Endothelial cell (in vitro differentiated cells): ENCODE measurements around the gene NDUFB7. TPM values are rescaled to one million over a fixed set of nuclear protein-coding genes. Genes with fewer than 3 reads are reported as not detected.

Experiments used
- DNase-seq: peaks from one replicate; pipeline ENCODE4 v3.0.0; 2021; ENCODE audit warnings: low spot score
- H3K27ac Mint-ChIP-seq: one replicate; pipeline ENCODE4 v1.8.0; 2021; ENCODE audit warnings: mixed read lengths, inconsistent platforms; ENCODE audit not compliant: unreplicated experiment
- H3K27me3 Mint-ChIP-seq: one replicate; pipeline ENCODE4 v1.8.0; 2021; ENCODE audit warnings: mild to moderate bottlenecking, moderate library complexity, mixed read lengths, inconsistent platforms; ENCODE audit not compliant: unreplicated experiment
- H3K36me3 Mint-ChIP-seq: one replicate; pipeline ENCODE4 v1.8.0; 2021; ENCODE audit warnings: mild to moderate bottlenecking, low read depth, mixed read lengths, inconsistent platforms; ENCODE audit not compliant: unreplicated experiment
- H3K4me1 Mint-ChIP-seq: one replicate; pipeline ENCODE4 v1.8.0; 2021; ENCODE audit warnings: mild to moderate bottlenecking, mixed read lengths, inconsistent platforms; ENCODE audit not compliant: unreplicated experiment
- H3K4me3 Mint-ChIP-seq: one replicate; pipeline ENCODE4 v1.8.0; 2021; ENCODE audit warnings: mild to moderate bottlenecking, mixed read lengths, inconsistent platforms; ENCODE audit not compliant: unreplicated experiment
- H3K9me3 Mint-ChIP-seq: one replicate; pipeline ENCODE4 v1.8.0; 2021; ENCODE audit warnings: mixed read lengths, inconsistent platforms; ENCODE audit not compliant: unreplicated experiment
- CTCF ChIP-seq: fragments of 200-600 bp; sonication (generic); IDR thresholded peaks from one replicate; pipeline ENCODE4 v1.5.0; 2021; ENCODE audit warnings: antibody characterized with exemption; ENCODE audit not compliant: unreplicated experiment
- total RNA-seq: library from RNA; stranded (reverse); fragmentation: NEBNext Ultra II Directional; extraction: Animal tissue kit (Norgen Biotek cat#: 25700); gene quantifications from one replicate; pipeline ENCODE4 v1.2.1, GENCODE V29; 2021; ENCODE audit not compliant: unreplicated experiment

The NDUFB7 gene
- total RNA-seq, 1 donor from 2014 or later = 122 TPM

GRCh38 chr19:14580623-14581237, 8.9 kb upstream of the NDUFB7 start:
- no peak for TF ChIP-seq CTCF
- Mint-ChIP-seq H3K36me3 (no peaks in the 10 kb centered on the region), H3K27me3 (peaks cover 3% of the 10 kb centered on the region), H3K4me3 (no peak overlapping the region), H3K9me3 (peaks cover 6% of the 10 kb centered on the region), H3K4me1 (no peaks in the 10 kb centered on the region), H3K27ac (no peak overlapping the region)
- no peak for DNase-seq

- DNase-seq = no peak
- H3K36me3 Mint-ChIP-seq = no peaks in the 10 kb centered on the region
- H3K27ac Mint-ChIP-seq = no peak overlapping the region
- H3K4me3 Mint-ChIP-seq = no peak overlapping the region
- no peaks in the 10 kb centered on the region for H3K4me1 Mint-ChIP-seq
- H3K9me3 Mint-ChIP-seq = no peaks in the 10 kb centered on the region
- no peak for TF ChIP-seq CTCF
- peaks cover 5% of the 10 kb centered on the region for H3K27me3 Mint-ChIP-seq
Observed at GRCh38 chr19:14577885-14578427, 6.1 kb upstream of the NDUFB7 start.

GRCh38 chr19:14577264-14577663, 5.4 kb upstream of the NDUFB7 start:
- H3K9me3 Mint-ChIP-seq = no peaks in the 10 kb centered on the region
- H3K4me1 Mint-ChIP-seq = no peaks in the 10 kb centered on the region
- peaks cover 5% of the 10 kb centered on the region for H3K27me3 Mint-ChIP-seq
- H3K4me3 Mint-ChIP-seq = no peak overlapping the region
- no peaks in the 10 kb centered on the region for H3K36me3 Mint-ChIP-seq
- no peak overlapping the region for H3K27ac Mint-ChIP-seq
- TF ChIP-seq CTCF = no peak
- no peak for DNase-seq

- Mint-ChIP-seq H3K4me1 (peaks cover 2% of the 10 kb centered on the region), H3K36me3 (no peaks in the 10 kb centered on the region), H3K27me3 (peaks cover 8% of the 10 kb centered on the region), H3K4me3 (no peak overlapping the region), H3K27ac (no peak overlapping the region), H3K9me3 (no peaks in the 10 kb centered on the region)
- no peak for DNase-seq
- TF ChIP-seq CTCF = no peak
Observed at GRCh38 chr19:14576363-14576762, 4.5 kb upstream of the NDUFB7 start.

- no peaks in the 10 kb centered on the region for H3K36me3 Mint-ChIP-seq
- no peaks in the 10 kb centered on the region for H3K9me3 Mint-ChIP-seq
- H3K27ac Mint-ChIP-seq = no peak overlapping the region
- H3K27me3 Mint-ChIP-seq = peaks cover 8% of the 10 kb centered on the region
- H3K4me1 Mint-ChIP-seq = peaks cover 2% of the 10 kb centered on the region
- H3K4me3 Mint-ChIP-seq = no peak overlapping the region
- no peak for TF ChIP-seq CTCF
- DNase-seq = no peak
Observed at GRCh38 chr19:14575428-14575980, 3.6 kb upstream of the NDUFB7 start.
